Muscle of back (tissue), 11 donors: Measurements from ENCODE around the gene LRFN2. TPM values are rescaled to one million over a fixed set of nuclear protein-coding genes. Genes with fewer than 3 reads are reported as not detected.
A peak's percentile ranks its signal among the peaks of the same experiment; 100 is the strongest.

Source experiments
- DNase-seq, 3 donors: peaks; one replicate each; pipeline versions ENCODE4 v3.0.0 to v3.0.0-alpha.2; 2013
- polyA plus RNA-seq, 10 donors: library from polyadenylated mRNA; unstranded; fragments of 120-200 nt; gene quantifications; one replicate each; pipeline ENCODE4 v1.2.1, GENCODE V29; 2013; ENCODE audit not compliant: insufficient read length in 10 of 10

The LRFN2 gene
- polyA plus RNA-seq, 10 donors = 0.07 to 0.14 (median 0.09) TPM; not detected in 2

DNA sequence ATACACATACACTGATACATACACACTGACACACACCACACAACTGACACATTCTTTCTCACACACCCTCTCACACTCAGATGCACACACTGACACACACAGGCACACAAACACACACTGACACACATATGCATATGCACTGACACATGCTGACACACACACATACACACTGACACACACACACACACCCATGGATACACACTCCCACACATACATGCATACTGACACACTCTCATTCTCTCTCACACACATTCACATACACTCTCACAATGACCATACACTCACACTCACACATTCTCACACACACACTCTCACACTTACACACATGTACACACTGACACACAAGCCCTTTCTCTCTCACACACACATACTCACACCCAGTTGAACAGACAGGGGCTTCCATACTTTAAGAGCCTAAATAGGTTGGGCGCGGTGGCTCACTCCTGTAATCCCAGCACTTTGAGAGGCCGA is 236.4 kb downstream of the LRFN2 start:
- DNase-seq = no peak

DNA sequence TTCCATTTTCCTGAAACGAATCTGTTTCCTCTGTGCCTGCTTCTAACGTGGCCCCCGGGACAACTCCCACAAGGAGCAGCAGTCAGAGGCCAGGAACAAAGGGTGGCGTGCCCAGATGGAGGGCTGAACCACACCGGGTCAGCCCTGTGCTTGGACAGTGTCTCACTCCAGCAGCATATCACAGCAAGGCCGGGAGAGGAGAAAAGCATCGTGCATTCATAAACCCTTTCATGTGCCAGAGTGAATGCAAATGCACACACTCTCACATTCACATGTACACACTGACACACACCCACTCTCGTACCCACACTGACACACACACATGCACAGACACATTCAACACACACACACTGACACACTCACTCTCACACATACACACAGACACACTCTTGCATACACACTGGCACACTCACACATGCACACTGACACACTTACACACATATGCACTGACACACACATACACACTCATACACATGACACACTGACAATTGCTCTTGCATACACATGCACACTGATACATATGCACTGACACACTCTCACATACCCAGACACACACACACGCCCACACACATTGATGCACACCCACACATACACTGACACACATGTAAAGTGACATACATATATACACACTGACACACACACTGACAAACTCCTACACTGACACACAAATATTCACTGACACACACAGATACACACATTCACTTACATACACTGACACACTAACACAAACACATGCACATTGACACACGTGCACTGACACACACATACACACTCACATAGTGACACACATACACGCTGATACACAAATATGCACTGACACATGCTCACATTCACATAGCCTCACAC is 237.0 kb downstream of the LRFN2 start:
- peak in 1 of 3 donors; percentile 51 for DNase-seq

DNA sequence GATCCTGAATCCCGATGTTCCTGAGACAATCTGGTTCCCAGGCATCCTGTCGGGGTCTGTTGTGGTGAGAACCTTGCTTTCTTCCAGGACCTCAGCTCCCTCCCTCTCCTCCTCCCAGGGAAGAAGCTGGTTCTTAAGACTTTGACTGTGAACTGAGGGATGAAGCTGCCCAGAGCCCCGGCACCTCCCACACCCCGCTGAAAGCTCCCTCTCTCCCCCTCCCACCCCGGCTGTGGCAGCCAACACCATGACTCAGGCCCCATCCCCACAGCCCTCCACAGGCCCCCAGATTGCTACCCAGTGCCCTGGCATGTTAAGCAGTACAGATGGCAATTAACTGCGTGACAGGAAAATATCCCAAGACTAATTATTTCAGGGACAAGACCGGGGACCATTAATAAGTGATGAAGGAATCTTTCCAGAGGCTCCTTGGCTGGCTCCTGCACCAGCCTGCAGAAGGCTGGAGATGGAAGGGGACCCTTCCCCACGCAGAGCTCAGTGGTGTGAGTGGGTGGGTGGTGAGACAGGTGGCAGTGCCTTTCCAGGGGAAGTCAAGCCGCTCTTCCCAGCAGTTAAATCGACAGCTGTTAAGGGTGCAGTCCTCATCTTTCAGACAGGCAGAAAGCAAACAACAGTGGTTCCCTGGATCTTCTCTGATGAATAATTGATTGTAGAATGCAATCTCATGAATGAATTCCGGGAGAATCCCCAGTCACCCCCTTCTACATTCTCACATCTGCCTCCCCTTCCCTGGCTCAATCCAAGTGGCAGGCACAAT is 237.9 kb downstream of the LRFN2 start:
- DNase-seq = peak in 2 of 3 donors; percentile 28 to 62

DNA sequence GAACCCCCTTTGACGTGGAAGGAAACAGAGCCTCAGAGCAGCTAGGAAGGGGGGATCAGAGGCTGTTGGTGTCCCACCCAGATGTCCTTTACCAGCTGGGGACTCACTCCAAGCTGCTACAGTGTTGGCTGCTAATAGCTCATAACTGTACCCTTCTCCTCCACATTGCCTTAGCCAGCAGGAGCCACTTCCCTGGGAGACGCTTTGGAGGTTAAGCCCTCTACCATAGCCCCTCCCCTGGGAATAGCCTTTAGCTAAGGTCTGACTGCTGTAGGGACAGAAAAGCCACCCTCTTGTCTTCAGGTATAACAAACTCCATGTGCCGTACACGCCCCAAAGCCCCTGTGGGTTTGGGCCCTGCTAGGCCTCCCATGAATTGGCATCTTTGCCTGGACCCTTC is 238.6 kb downstream of the LRFN2 start:
- no peak for DNase-seq

DNA sequence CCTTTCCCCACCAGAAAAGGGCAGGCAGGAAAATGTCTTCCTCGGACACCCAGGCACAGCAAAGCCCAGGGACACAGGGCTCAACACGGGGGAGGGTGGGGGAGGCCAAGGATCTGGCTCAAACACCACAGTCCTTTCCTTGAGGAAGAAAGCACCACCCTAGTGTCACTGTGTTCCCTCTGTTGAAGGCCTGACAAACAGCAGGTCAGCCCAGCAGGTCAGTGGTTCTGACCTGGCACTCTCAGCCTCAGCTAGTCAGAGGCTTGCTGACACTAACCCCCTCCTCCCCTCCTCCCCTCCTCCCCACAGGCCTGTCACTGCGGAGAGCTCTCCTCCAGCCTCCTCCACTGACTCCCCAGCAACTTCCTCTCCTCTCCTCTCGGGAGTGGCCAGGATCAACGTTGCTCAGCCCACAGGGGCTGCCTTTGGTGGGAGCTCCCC is 239.6 kb downstream of the LRFN2 start:
- no peak for DNase-seq

DNA sequence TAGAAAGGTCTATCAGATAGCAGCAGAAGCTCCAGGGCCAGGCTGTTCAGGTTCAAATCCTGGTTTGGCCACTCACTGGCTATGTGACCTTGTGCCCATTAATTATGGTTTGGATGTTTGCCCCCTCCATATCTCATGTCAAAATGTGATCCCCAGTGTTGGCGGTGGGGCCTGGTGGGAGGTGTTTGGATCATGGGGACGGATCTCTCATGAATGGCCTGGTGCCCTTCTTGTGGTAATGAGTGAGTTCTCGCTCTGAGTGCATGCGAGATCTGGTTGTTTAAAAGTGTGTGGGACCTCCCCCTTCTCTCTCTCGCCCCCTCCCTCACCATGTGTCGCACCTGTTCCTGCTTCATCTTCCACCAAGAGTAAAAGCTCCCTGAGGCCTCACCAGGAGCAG is 240.9 kb downstream of the LRFN2 start:
- no peak for DNase-seq

DNA sequence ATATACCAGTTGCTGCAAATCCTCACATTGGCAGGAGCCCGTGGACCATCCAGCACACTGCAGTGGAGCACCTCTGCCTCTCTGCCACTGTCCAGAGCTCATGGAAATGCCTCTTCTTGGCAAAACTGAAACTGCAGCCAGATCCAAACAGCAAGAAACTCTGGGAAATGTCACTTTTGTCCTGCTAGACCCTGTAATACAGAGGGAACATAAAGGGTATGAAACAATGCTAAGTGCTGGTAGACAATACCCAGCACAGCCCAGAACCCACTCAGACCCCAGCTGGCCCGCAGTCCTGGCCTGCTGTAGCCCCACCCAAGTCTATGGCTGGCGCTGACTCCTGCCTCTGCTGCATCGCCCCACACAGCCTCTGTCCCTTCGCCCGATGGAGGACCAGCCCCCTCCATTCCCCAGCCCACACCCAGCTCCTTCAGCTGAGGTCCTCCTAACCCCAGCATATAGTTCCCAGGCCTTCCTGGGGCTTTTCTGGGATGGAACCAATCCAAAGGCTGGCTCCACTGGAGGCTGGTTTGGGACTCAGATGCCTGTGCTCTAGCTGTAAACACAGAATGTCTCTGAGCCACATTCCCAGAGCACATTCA is 242.5 kb downstream of the LRFN2 start:
- no peak for DNase-seq

DNA sequence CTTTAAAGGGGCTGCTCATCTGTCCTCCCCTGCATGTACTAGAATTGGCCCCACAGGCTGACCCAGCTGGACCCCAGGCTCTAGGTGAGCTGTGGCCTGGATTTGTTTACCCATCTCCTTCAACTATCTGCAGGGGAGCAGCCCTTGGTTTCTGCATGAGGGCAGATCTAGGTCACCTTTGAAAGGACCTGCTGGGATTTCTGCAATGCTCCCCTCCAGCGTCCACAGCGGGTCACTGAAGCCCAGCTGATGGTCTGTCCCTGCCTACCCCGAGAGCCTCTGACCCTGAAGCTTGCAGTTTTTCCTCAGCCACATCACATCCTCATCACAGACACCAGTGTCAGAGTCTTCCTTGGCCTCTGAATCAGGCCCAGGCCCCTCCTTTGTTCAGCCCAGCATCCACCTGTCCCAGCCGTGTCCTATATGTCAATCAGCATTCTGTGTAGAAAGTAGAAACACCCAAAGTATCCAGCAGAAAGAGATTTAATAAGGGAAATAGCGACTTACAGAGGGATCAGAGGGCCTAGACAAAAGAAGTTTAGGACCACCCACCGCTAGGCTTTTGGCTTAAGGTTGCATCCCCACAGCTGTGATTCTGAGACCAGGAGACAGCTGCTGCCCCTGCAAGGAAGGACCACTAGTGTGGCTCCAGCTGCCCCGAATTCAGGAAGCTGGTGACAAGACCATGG is 243.1 kb downstream of the LRFN2 start:
- peak; percentile 57 to 78 (median 70) for DNase-seq

DNA sequence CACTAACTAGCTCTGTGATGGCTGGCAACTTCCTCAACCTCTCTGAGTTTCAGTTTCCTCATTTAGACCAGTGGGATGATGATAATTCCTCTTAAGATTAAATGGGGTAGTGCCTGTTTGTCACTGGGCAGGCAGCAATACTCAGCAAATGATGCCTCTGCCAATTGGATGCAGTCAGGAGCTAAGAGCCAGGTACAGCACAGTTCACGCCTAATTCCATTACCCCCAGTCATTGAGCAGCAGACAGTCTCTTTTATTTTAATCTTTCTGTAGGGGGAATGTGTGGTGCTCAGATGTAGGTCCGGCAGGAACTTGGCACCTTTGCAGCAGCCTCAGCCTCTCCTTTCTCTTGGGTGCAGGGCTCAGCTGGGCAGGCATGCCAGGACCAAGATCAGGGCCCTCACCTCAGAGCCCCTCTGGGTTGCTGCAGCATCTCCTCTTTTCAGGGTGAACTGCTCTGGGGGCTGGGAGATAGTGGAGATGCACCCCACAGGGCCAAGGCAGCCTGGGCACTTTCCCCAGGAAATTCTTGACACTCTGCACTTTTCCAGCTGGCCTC is 243.8 kb downstream of the LRFN2 start:
- DNase-seq = no peak

DNA sequence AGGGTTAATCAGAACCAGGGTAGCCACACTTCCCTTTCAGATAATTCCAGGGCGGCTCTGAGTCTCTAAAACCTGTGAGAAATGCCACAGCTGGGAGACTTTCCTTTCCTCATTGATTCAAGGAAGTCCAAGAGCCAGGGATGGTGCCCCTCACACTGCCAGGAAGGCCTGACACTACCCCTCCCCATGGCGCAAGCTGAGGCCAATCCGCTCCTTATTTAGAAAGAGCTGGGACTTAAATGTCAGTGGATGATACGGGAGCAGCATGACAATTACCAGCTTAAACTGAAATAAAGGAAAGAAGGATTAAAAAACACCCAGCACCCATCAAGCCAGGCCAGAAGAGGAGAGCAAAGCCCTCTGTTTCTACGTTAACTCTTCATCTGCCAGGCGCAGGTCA is 244.4 kb downstream of the LRFN2 start:
- no peak for DNase-seq

DNA sequence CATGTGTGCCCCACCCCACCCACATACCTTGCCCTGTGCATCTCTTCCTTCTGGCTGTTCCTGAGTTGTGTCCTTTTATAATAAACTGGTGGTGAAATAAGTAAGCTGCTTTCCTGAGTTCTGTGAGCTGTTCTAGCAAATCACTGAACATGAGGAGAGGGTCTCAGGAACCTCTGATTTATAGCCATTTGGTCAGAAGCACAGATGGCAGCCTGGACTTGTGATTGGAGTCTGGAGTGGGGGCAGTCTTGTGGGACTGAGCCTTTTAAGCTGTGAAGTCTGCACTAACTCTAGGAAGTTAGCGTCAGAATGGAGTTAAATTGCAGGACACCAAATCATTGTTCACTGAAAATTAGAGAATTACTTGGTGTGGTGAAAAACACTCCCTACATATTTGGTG is 245.4 kb downstream of the LRFN2 start:
- DNase-seq = no peak
